ENCODE data around the gene SOWAHC. TPM values are rescaled to one million over a fixed set of nuclear protein-coding genes. Genes with fewer than 3 reads are reported as not detected.

The SOWAHC gene
- total and polyA plus RNA-seq, 2 experiments from 2014 or later: 18.8 to 26.5 TPM

DNA sequence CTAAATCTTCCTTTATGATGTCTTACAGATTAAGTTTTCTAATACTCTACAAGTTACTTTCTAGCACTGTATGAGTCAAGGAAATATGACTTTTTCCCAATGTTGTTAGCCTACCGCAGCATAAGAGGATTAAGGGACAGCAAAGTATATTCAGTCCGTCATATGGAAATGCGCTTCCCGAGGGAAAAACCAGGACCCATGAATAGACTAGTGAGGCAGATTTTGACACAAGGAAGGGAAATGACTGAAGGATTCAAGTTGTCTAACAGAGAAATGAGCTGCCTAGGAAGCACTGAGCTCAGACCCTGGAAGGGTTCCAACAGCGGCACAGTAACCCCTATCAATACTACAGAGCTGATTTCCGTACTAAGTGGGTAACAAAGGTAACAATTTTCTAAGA lies 12.4 kb upstream of the SOWAHC start:
- Histone ChIP-seq H3K36me3 (replicated peaks; ENCODE audit: insufficient read depth, low read depth) (no peaks in the 10 kb centered on the region), H3K27ac (no peak overlapping the region), H2AFZ (no peak overlapping the region), H3K9me3 (ENCODE audit: low read depth) (no peaks in the 10 kb centered on the region), H3K4me1 (ENCODE audit: insufficient read depth) (no peaks in the 10 kb centered on the region), H3K4me3 (no peak overlapping the region), H3K79me2 (peaks cover 98% of the 10 kb centered on the region), H4K20me1 (ENCODE audit: insufficient read depth, poor library complexity, severe bottlenecking) (peaks cover 20% of the 10 kb centered on the region), H3K27me3 (no peaks in the 10 kb centered on the region), H3K9me2 (replicated peaks; ENCODE audit: insufficient read depth) (no peaks in the 10 kb centered on the region), H3K4me2 (no peak overlapping the region)
- WGBS (ENCODE audit: low lambda C conversion rate, missing lambda C conversion rate): 89% methylated on average over 6 of the region's 6 CpGs
- no peak for DNase-seq (ENCODE audit: low spot score)
- TF ChIP-seq EZH2 (IDR thresholded peaks at IDR 0.05; ENCODE audit: borderline replicate concordance) (no peak), EZH2phosphoT487 (IDR thresholded peaks at IDR 0.05; ENCODE audit: low read depth, severe bottlenecking, unreplicated experiment) (no peak)
- TF ChIP-seq, protein P1, sequence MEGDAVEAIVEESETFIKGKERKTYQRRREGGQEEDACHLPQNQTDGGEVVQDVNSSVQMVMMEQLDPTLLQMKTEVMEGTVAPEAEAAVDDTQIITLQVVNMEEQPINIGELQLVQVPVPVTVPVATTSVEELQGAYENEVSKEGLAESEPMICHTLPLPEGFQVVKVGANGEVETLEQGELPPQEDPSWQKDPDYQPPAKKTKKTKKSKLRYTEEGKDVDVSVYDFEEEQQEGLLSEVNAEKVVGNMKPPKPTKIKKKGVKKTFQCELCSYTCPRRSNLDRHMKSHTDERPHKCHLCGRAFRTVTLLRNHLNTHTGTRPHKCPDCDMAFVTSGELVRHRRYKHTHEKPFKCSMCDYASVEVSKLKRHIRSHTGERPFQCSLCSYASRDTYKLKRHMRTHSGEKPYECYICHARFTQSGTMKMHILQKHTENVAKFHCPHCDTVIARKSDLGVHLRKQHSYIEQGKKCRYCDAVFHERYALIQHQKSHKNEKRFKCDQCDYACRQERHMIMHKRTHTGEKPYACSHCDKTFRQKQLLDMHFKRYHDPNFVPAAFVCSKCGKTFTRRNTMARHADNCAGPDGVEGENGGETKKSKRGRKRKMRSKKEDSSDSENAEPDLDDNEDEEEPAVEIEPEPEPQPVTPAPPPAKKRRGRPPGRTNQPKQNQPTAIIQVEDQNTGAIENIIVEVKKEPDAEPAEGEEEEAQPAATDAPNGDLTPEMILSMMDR (IDR thresholded peaks at IDR 0.05; ENCODE audit: poor library complexity): no peak

DNA sequence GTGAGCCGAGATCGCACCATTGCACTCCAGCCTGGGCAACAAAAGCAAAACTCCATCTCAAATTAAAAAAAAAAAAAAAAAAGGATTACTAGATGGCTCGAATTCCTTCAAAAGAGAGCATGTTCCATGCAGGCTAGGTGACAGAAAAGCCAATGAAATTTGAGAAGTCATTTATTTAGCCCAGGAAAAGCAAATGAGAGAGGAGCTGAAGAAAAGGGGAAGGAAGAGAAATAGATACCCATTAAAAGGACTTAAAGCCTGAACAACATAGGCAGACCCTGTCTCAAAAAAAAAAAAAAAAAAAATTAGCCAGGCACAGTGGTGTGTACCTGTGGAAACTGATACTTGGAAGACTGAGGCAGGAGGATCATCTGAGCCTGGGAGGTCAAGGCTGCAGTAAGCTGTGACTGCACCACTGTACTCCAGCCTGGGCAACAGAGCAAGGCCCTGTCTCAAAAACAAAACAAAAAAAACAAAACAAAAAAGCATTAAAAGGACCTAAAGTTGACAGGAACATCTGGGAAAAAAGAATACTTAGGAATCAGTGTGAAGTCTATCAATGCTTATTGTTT lies 11.5 kb upstream of the SOWAHC start:
- Histone ChIP-seq H2AFZ (no peak overlapping the region), H3K79me2 (peaks cover 98% of the 10 kb centered on the region), H3K27ac (no peak overlapping the region), H3K27me3 (no peaks in the 10 kb centered on the region), H3K4me1 (ENCODE audit: insufficient read depth) (no peaks in the 10 kb centered on the region), H3K36me3 (replicated peaks; ENCODE audit: insufficient read depth, low read depth) (no peaks in the 10 kb centered on the region), H3K4me3 (no peak overlapping the region), H3K9me2 (replicated peaks; ENCODE audit: insufficient read depth) (no peaks in the 10 kb centered on the region), H3K9me3 (ENCODE audit: low read depth) (no peaks in the 10 kb centered on the region), H3K4me2 (no peak overlapping the region), H4K20me1 (ENCODE audit: insufficient read depth, poor library complexity, severe bottlenecking) (peaks cover 22% of the 10 kb centered on the region)
- no peak for TF ChIP-seq EZH2phosphoT487 (IDR thresholded peaks at IDR 0.05; ENCODE audit: low read depth, severe bottlenecking, unreplicated experiment)
- no peak for TF ChIP-seq EZH2 (IDR thresholded peaks at IDR 0.05; ENCODE audit: borderline replicate concordance)
- TF ChIP-seq, protein P1 (IDR thresholded peaks at IDR 0.05; ENCODE audit: poor library complexity): no peak
- no peak for DNase-seq (ENCODE audit: low spot score)
- 90% methylated on average over 3 of the region's 3 CpGs for WGBS (ENCODE audit: low lambda C conversion rate, missing lambda C conversion rate)

DNA sequence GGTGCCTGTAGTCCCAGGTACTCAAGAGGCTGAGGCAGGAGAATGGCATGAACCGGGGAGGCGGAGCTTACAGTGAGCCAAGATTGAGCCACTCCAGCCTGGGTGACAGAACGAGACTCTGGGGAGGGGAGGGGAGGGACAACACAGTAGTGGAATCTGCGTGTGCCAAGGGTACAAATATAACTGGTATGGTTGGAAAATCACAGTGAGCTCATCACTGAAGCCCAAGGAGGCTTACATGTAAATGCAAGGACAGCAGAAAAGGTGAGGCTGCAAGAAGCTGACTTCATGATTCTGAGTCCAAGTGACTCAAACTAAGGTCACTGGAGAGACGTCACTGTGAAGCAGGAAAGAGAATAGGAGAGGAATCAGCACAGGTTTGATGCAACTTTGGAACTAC lies 9.6 kb upstream of the SOWAHC start:
- no peaks in the 10 kb centered on the region for H3K9me3 ChIP-seq (ENCODE audit: low read depth)
- H3K9me2 ChIP-seq (replicated peaks; ENCODE audit: insufficient read depth): no peaks in the 10 kb centered on the region
- TF ChIP-seq, protein P1 (IDR thresholded peaks at IDR 0.05; ENCODE audit: poor library complexity): no peak
- no peak for TF ChIP-seq EZH2phosphoT487 (IDR thresholded peaks at IDR 0.05; ENCODE audit: low read depth, severe bottlenecking, unreplicated experiment)
- TF ChIP-seq EZH2 (IDR thresholded peaks at IDR 0.05; ENCODE audit: borderline replicate concordance): no peak
- no peak overlapping the region for H3K27ac ChIP-seq
- DNase-seq (ENCODE audit: low spot score): peak; percentile 28
- peaks cover 98% of the 10 kb centered on the region for H3K79me2 ChIP-seq
- no peaks in the 10 kb centered on the region for H3K4me1 ChIP-seq (ENCODE audit: insufficient read depth)
- no peak overlapping the region for H3K4me3 ChIP-seq
- H4K20me1 ChIP-seq (ENCODE audit: insufficient read depth, poor library complexity, severe bottlenecking): peaks cover 19% of the 10 kb centered on the region
- WGBS (ENCODE audit: low lambda C conversion rate, missing lambda C conversion rate): 90% methylated on average over 5 of the region's 5 CpGs
- H3K36me3 ChIP-seq (replicated peaks; ENCODE audit: insufficient read depth, low read depth): no peaks in the 10 kb centered on the region
- no peak overlapping the region for H2AFZ ChIP-seq
- H3K27me3 ChIP-seq: no peaks in the 10 kb centered on the region
- H3K4me2 ChIP-seq: no peak overlapping the region

All from hepatocyte (in vitro differentiated cells).